CD4-positive, alpha-beta memory T cell (primary cell): ENCODE data around the gene DAB1. TPM values are rescaled to one million over a fixed set of nuclear protein-coding genes. Genes with fewer than 3 reads are reported as not detected.

Experiments
- CTCF ChIA-PET: fragments of 350-600 bp; sonication (Branson Sonifier 250); formaldehyde crosslinking; loops from one replicate; lab custom pipeline; 2021; ENCODE audit warnings: inconsistent platforms; ENCODE audit not compliant: partially characterized antibody; lab: Charles Lee
- POLR2A ChIA-PET: fragments of 350-600 bp; sonication (Branson Sonifier 250); formaldehyde crosslinking; loops from one replicate; lab custom pipeline; 2021; ENCODE audit not compliant: partially characterized antibody; lab: Charles Lee
- DNase-seq, 5 donors: peaks; one replicate each; pipeline versions ENCODE4 v3.0.0 to v3.0.0-alpha.2; 2020 to 2022; ENCODE audit warnings: mixed read lengths in 1 of 5
- H3K27ac ChIP-seq: one replicate; pipeline ENCODE4 v1.7.0; 2013; ENCODE audit warnings: low read depth, low read length
- H3K27me3 ChIP-seq: 2 replicates; pipeline ENCODE4 v1.7.0; 2013; ENCODE audit warnings: mild to moderate bottlenecking, low read length, moderate library complexity; ENCODE audit not compliant: insufficient read depth
- H3K36me3 ChIP-seq: 2 replicates; pipeline ENCODE4 v1.7.0; 2013; ENCODE audit warnings: mild to moderate bottlenecking, low read length, moderate library complexity; ENCODE audit not compliant: insufficient read depth
- H3K4me1 ChIP-seq: 2 replicates; pipeline ENCODE4 v1.7.0; 2013; ENCODE audit warnings: mild to moderate bottlenecking, low read length, moderate library complexity; ENCODE audit not compliant: insufficient read depth
- H3K4me3 ChIP-seq, 2 donors: one replicate each; pipeline ENCODE4 v1.7.0; 2013; ENCODE audit warnings: low read length in 2 of 2, mild to moderate bottlenecking in 1 of 2
- H3K9me3 ChIP-seq, 2 donors: one replicate each; pipeline ENCODE4 v1.7.0; 2013; ENCODE audit warnings: low read length in 2 of 2, control low read depth in 1 of 2; ENCODE audit not compliant: control insufficient read depth in 1 of 2
- H3K27ac Mint-ChIP-seq, 7 donors: one replicate each; pipeline ENCODE4 v1.8.0; 2020 to 2021; ENCODE audit warnings: mixed read lengths in 7 of 7, mild to moderate bottlenecking in 6 of 7, inconsistent platforms in 3 of 7, moderate library complexity in 3 of 7
- H3K27me3 Mint-ChIP-seq, 2 donors: one replicate each; pipeline ENCODE4 v1.8.0; 2020 to 2021; ENCODE audit warnings: mixed read lengths in 2 of 2
- H3K36me3 Mint-ChIP-seq, 2 donors: one replicate each; pipeline ENCODE4 v1.8.0; 2020 to 2021; ENCODE audit warnings: mixed read lengths in 2 of 2, inconsistent platforms in 1 of 2, mild to moderate bottlenecking in 1 of 2
- H3K4me1 Mint-ChIP-seq, 4 donors: one replicate each; pipeline ENCODE4 v1.8.0; 2020 to 2021; ENCODE audit warnings: mixed read lengths in 4 of 4, mild to moderate bottlenecking in 1 of 4
- H3K4me3 Mint-ChIP-seq, 8 donors: one replicate each; pipeline ENCODE4 v1.8.0; 2020 to 2021; ENCODE audit warnings: mixed read lengths in 8 of 8, mild to moderate bottlenecking in 7 of 8, moderate library complexity in 6 of 8, inconsistent platforms in 3 of 8
- H3K9me3 Mint-ChIP-seq, 8 donors: one replicate each; pipeline ENCODE4 v1.8.0; 2020 to 2021; ENCODE audit warnings: mixed read lengths in 8 of 8, mild to moderate bottlenecking in 5 of 8, inconsistent platforms in 3 of 8, moderate library complexity in 1 of 8
- intact Hi-C: fragments of 100-400 bp; cut with micrococcal nuclease; formaldehyde crosslinking; loops from one replicate; pipeline ENCODE4 v1.15.1; 2023
- polyA plus RNA-seq, 2 donors: library from polyadenylated mRNA; unstranded; fragments of 300-500 nt; fragmentation: Illumina TruSeq; gene quantifications; one replicate each; pipeline ENCODE4 v1.2.3, GENCODE V29; 2021
- total RNA-seq, 2 experiments: library from RNA; stranded (reverse); gene quantifications; one replicate each; pipeline ENCODE4 v1.2.3, GENCODE V29; 2021

DAB1 gene
- total and polyA plus RNA-seq, 4 experiments from 2014 or later, result 1.5 to 3.9 (median 3.2) TPM

GRCh38 chr1:57411262-57411661, 12.6 kb downstream of the DAB1 start:
- H3K4me3 ChIP-seq, result no peak overlapping the region
- no peak overlapping the region for H3K27ac ChIP-seq
- H3K27ac Mint-ChIP-seq, result no peak overlapping the region
- POLR2A ChIA-PET, result no interaction called here
- H3K4me1 Mint-ChIP-seq, result no peaks in the 10 kb centered on the region
- no peak for DNase-seq
- intact Hi-C loops, result no loop called here
- H3K27me3 ChIP-seq, result no peaks in the 10 kb centered on the region
- no peaks in the 10 kb centered on the region for H3K27me3 Mint-ChIP-seq
- no peaks in the 10 kb centered on the region for H3K36me3 Mint-ChIP-seq
- H3K4me3 Mint-ChIP-seq, result no peak overlapping the region
- no peaks in the 10 kb centered on the region for H3K4me1 ChIP-seq
- CTCF ChIA-PET, result no interaction called here
- no peaks in the 10 kb centered on the region for H3K36me3 ChIP-seq
- H3K9me3 ChIP-seq, result no peaks in the 10 kb centered on the region
- peaks cover 0 to 9% (median under 1%) of the 10 kb centered on the region in 8 donors for H3K9me3 Mint-ChIP-seq

GRCh38 chr1:57410508-57410907, 13.4 kb downstream of the DAB1 start:
- no peak overlapping the region for H3K27ac ChIP-seq
- H3K4me1 ChIP-seq, result no peaks in the 10 kb centered on the region
- ChIA-PET POLR2A (no interaction called here), CTCF (no interaction called here)
- H3K9me3 Mint-ChIP-seq, result peaks cover 0 to 9% (median under 1%) of the 10 kb centered on the region in 8 donors
- no peak for DNase-seq
- no peaks in the 10 kb centered on the region for H3K36me3 ChIP-seq
- H3K27me3 ChIP-seq, result no peaks in the 10 kb centered on the region
- H3K4me1 Mint-ChIP-seq, result no peaks in the 10 kb centered on the region
- no peak overlapping the region for H3K4me3 ChIP-seq
- H3K9me3 ChIP-seq, result no peaks in the 10 kb centered on the region
- intact Hi-C loops, result no loop called here
- H3K27me3 Mint-ChIP-seq, result peaks cover 0 to 2% of the 10 kb centered on the region in 2 donors
- no peak overlapping the region for H3K4me3 Mint-ChIP-seq
- H3K27ac Mint-ChIP-seq, result no peak overlapping the region
- H3K36me3 Mint-ChIP-seq, result no peaks in the 10 kb centered on the region

- Mint-ChIP-seq H3K27ac (no peak overlapping the region), H3K9me3 (peaks cover 0 to 7% (median 0%) of the 10 kb centered on the region in 8 donors), H3K27me3 (peaks cover 0 to 2% of the 10 kb centered on the region in 2 donors), H3K36me3 (no peaks in the 10 kb centered on the region), H3K4me3 (no peak overlapping the region), H3K4me1 (no peaks in the 10 kb centered on the region)
- intact Hi-C loops, result no loop called here
- CTCF ChIA-PET, result interaction anchor here (0.9 kb wide), 1 partner anchor 10 kb away, joined by 3 read pairs; no protein-coding TSS in a partner anchor
- no peaks in the 10 kb centered on the region for H3K4me1 ChIP-seq
- H3K27ac ChIP-seq, result no peak overlapping the region
- H3K36me3 ChIP-seq, result no peaks in the 10 kb centered on the region
- no peaks in the 10 kb centered on the region for H3K9me3 ChIP-seq
- H3K4me3 ChIP-seq, result no peak overlapping the region
- POLR2A ChIA-PET, result no interaction called here
- DNase-seq, result no peak
- H3K27me3 ChIP-seq, result no peaks in the 10 kb centered on the region
Measured at GRCh38 chr1:57407928-57408327, 15.9 kb downstream of the DAB1 start.

GRCh38 chr1:57406428-57406970, 17.4 kb downstream of the DAB1 start:
- Mint-ChIP-seq H3K27ac (no peak overlapping the region), H3K9me3 (no peaks in the 10 kb centered on the region)
- intact Hi-C loops, result no loop called here

GRCh38 chr1:57404884-57405283, 19.0 kb downstream of the DAB1 start:
- Histone ChIP-seq H3K27ac (no peak overlapping the region), H3K27me3 (no peaks in the 10 kb centered on the region), H3K4me3 (no peak overlapping the region), H3K36me3 (no peaks in the 10 kb centered on the region), H3K4me1 (no peaks in the 10 kb centered on the region), H3K9me3 (no peaks in the 10 kb centered on the region)
- ChIA-PET POLR2A (no interaction called here), CTCF (interaction anchor here (1.2 kb wide), 1 partner anchor 9 kb away, joined by 4 read pairs; no protein-coding TSS in a partner anchor)
- Mint-ChIP-seq H3K27me3 (peaks cover 0 to 3% of the 10 kb centered on the region in 2 donors), H3K9me3 (no peaks in the 10 kb centered on the region), H3K4me1 (no peaks in the 10 kb centered on the region), H3K27ac (no peak overlapping the region), H3K4me3 (no peak overlapping the region), H3K36me3 (no peaks in the 10 kb centered on the region)
- no peak for DNase-seq
- intact Hi-C loops, result no loop called here

More at GRCh38 chr1:57406428-57406970, 17.4 kb downstream of the DAB1 start:
- POLR2A ChIA-PET, result no interaction called here
- Mint-ChIP-seq H3K4me3 (no peak overlapping the region), H3K4me1 (no peaks in the 10 kb centered on the region), H3K27me3 (peaks cover 0 to 3% of the 10 kb centered on the region in 2 donors), H3K36me3 (no peaks in the 10 kb centered on the region)
- no peak for DNase-seq
- Histone ChIP-seq H3K9me3 (no peaks in the 10 kb centered on the region), H3K36me3 (no peaks in the 10 kb centered on the region), H3K27ac (no peak overlapping the region), H3K4me1 (no peaks in the 10 kb centered on the region), H3K27me3 (no peaks in the 10 kb centered on the region), H3K4me3 (no peak overlapping the region)
- CTCF ChIA-PET, result no interaction called here

GRCh38 chr1:57403201-57403600, 20.7 kb downstream of the DAB1 start:
- POLR2A ChIA-PET, result no interaction called here
- no peaks in the 10 kb centered on the region for H3K9me3 ChIP-seq
- no peaks in the 10 kb centered on the region for H3K27me3 ChIP-seq
- H3K4me1 Mint-ChIP-seq, result no peaks in the 10 kb centered on the region
- H3K4me3 Mint-ChIP-seq, result no peak overlapping the region
- H3K4me1 ChIP-seq, result no peaks in the 10 kb centered on the region
- H3K27ac Mint-ChIP-seq, result no peak overlapping the region
- H3K36me3 ChIP-seq, result no peaks in the 10 kb centered on the region
- DNase-seq, result no peak
- H3K36me3 Mint-ChIP-seq, result no peaks in the 10 kb centered on the region
- CTCF ChIA-PET, result no interaction called here
- H3K27me3 Mint-ChIP-seq, result peaks cover 0 to 6% of the 10 kb centered on the region in 2 donors
- H3K4me3 ChIP-seq, result no peak overlapping the region
- H3K9me3 Mint-ChIP-seq, result no peaks in the 10 kb centered on the region
- H3K27ac ChIP-seq, result no peak overlapping the region
- intact Hi-C loops, result no loop called here

- Mint-ChIP-seq H3K9me3 (no peaks in the 10 kb centered on the region), H3K4me3 (no peak overlapping the region), H3K27me3 (peaks cover 0 to 10% of the 10 kb centered on the region in 2 donors), H3K27ac (no peak overlapping the region), H3K4me1 (no peaks in the 10 kb centered on the region), H3K36me3 (no peaks in the 10 kb centered on the region)
- H3K4me1 ChIP-seq, result no peaks in the 10 kb centered on the region
- ChIA-PET CTCF (no interaction called here), POLR2A (no interaction called here)
- DNase-seq, result no peak
- H3K4me3 ChIP-seq, result no peak overlapping the region
- H3K9me3 ChIP-seq, result no peaks in the 10 kb centered on the region
- intact Hi-C loops, result no loop called here
- H3K36me3 ChIP-seq, result no peaks in the 10 kb centered on the region
- H3K27me3 ChIP-seq, result no peaks in the 10 kb centered on the region
- no peak overlapping the region for H3K27ac ChIP-seq
Measured at GRCh38 chr1:57401671-57402070, 22.2 kb downstream of the DAB1 start.
